Measurements from ENCODE around the gene FMN1.

FMN1 gene

GRCh38 chr15:33201491-33202231, 7.1 kb upstream of the FMN1 start:
- no peak for DNase-seq (ENCODE audit: low spot score)

GRCh38 chr15:33200903-33201302, 6.4 kb upstream of the FMN1 start:
- DNase-seq (ENCODE audit: low spot score) = no peak

GRCh38 chr15:33200444-33200843, 5.9 kb upstream of the FMN1 start:
- DNase-seq (ENCODE audit: low spot score) = no peak

GRCh38 chr15:33198541-33198940, 4.0 kb upstream of the FMN1 start:
- no peak for DNase-seq (ENCODE audit: low spot score)

- DNase-seq (ENCODE audit: low spot score) = no peak
Observed at GRCh38 chr15:33197636-33198035, 3.1 kb upstream of the FMN1 start.

GRCh38 chr15:33194237-33194636, 277 bp downstream of the FMN1 start:
- DNase-seq (ENCODE audit: low spot score) = no peak

- DNase-seq (ENCODE audit: low spot score) = no peak
Observed at GRCh38 chr15:33191591-33191990, 2.9 kb downstream of the FMN1 start.

GRCh38 chr15:33190539-33190938, 4.0 kb downstream of the FMN1 start:
- DNase-seq (ENCODE audit: low spot score) = no peak

GRCh38 chr15:33188641-33189257, 5.8 kb downstream of the FMN1 start:
- no peak for DNase-seq (ENCODE audit: low spot score)

GRCh38 chr15:33188159-33188558, 6.4 kb downstream of the FMN1 start:
- DNase-seq (ENCODE audit: low spot score) = no peak

- DNase-seq (ENCODE audit: low spot score) = no peak
Observed at GRCh38 chr15:33183334-33183733, 11.2 kb downstream of the FMN1 start.

- no peak for DNase-seq (ENCODE audit: low spot score)
Observed at GRCh38 chr15:33182926-33183325, 11.6 kb downstream of the FMN1 start.

GRCh38 chr15:33182278-33182905, 12.1 kb downstream of the FMN1 start:
- no peak for DNase-seq (ENCODE audit: low spot score)

- no peak for DNase-seq (ENCODE audit: low spot score)
Observed at GRCh38 chr15:33179874-33180273, 14.6 kb downstream of the FMN1 start.

GRCh38 chr15:33171202-33171601, 23.3 kb downstream of the FMN1 start:
- no peak for DNase-seq (ENCODE audit: low spot score)

- no peak for DNase-seq (ENCODE audit: low spot score)
Observed at GRCh38 chr15:33169625-33170024, 24.9 kb downstream of the FMN1 start.

GRCh38 chr15:33168444-33168843, 26.1 kb downstream of the FMN1 start:
- no peak for DNase-seq (ENCODE audit: low spot score)

- no peak for DNase-seq (ENCODE audit: low spot score)
Observed at GRCh38 chr15:33163816-33164215, 30.7 kb downstream of the FMN1 start.

GRCh38 chr15:33161209-33161608, 33.3 kb downstream of the FMN1 start:
- DNase-seq (ENCODE audit: low spot score) = no peak

- no peak for DNase-seq (ENCODE audit: low spot score)
Observed at GRCh38 chr15:33160581-33161165, 33.8 kb downstream of the FMN1 start.

- no peak for DNase-seq (ENCODE audit: low spot score)
Observed at GRCh38 chr15:33159726-33160453, 34.6 kb downstream of the FMN1 start.

- no peak for DNase-seq (ENCODE audit: low spot score)
Observed at GRCh38 chr15:33158366-33158765, 36.1 kb downstream of the FMN1 start.
